ENCODE data around the gene TBC1D21. TPM values are rescaled to one million over a fixed set of nuclear protein-coding genes. Genes with fewer than 3 reads are reported as not detected.

TBC1D21 gene
- total and polyA plus RNA-seq, 10 of the 15 experiments (the other 5 are each of a cell fraction or from before 2014, with no cell fraction given): not detected

GRCh38 chr15:73889762-73890124 is 16.4 kb downstream of the TBC1D21 start:
- TF ChIP-seq POLR2AphosphoS5 (IDR thresholded peaks at IDR 0.05; ENCODE audit: low read length) (no peak), ZBED1 (IDR thresholded peaks at IDR 0.05; ENCODE audit: borderline replicate concordance) (no peak), NKRF (conservative IDR thresholded peaks at IDR 0.05) (no peak), NR2C1 (IDR thresholded peaks at IDR 0.05) (no peak), IRF4 (IDR thresholded peaks at IDR 0.05; ENCODE audit: low read depth, low read length) (no peak), GATAD2B (conservative IDR thresholded peaks at IDR 0.05; ENCODE audit: low read depth) (no peak), KLF5 (IDR thresholded peaks at IDR 0.05; ENCODE audit: partially characterized antibody) (no peak), SMAD1 (IDR thresholded peaks at IDR 0.05; ENCODE audit: low read depth, partially characterized antibody) (no peak), GABPA (IDR thresholded peaks at IDR 0.05; ENCODE audit: low read depth) (no peak), ATF2 (IDR thresholded peaks at IDR 0.05; ENCODE audit: low read length) (no peak), FOXM1 (IDR thresholded peaks at IDR 0.05; ENCODE audit: low read depth, low read length) (no peak)
- 0% methylated on average over 1 of the region's 1 CpG for WGBS (ENCODE audit: insufficient coverage, insufficient replicate concordance, low lambda C conversion rate, missing lambda C conversion rate)
- Histone ChIP-seq H3K4me3 (no peak overlapping the region), H2AFZ (ENCODE audit: control insufficient read depth, low read depth, low read length) (no peak overlapping the region), H3K4me2 (ENCODE audit: control insufficient read depth, insufficient read depth) (no peak overlapping the region), H4K20me1 (ENCODE audit: control insufficient read depth, insufficient read depth) (no peaks in the 10 kb centered on the region), H3K79me2 (ENCODE audit: control insufficient read depth, insufficient read depth, low read length) (no peaks in the 10 kb centered on the region), H3K36me3 (ENCODE audit: control insufficient read depth in 2 of 2, insufficient read depth in 2 of 2, low read length in 1 of 2) (no peaks in the 10 kb centered on the region), H3K27ac (ENCODE audit: control insufficient read depth, insufficient read depth) (no peak overlapping the region), H3K9ac (ENCODE audit: control insufficient read depth, insufficient read depth, low read length) (no peak overlapping the region), H3K27me3 (replicated peaks in 1 of 2; ENCODE audit: control insufficient read depth in 2 of 2, insufficient read depth in 2 of 2, low read length in 1 of 2) (no peaks in the 10 kb centered on the region; a peak in 1 of 4 replicates), H3K9me3 (replicated peaks; ENCODE audit: control insufficient read depth, insufficient read depth, low read length) (no peaks in the 10 kb centered on the region; the same call in 2 of the 3 replicates), H3K4me1 (ENCODE audit: control insufficient read depth, insufficient read depth, low read length) (no peaks in the 10 kb centered on the region)
- intact Hi-C loops (cut with micrococcal nuclease; ENCODE audit: unreplicated experiment) (no loop called here), in situ Hi-C loops (cut with MboI) (no loop called here)
- SMC1A ChIA-PET (ENCODE audit: uncharacterized antibody, unreplicated experiment): no interaction called here
- CTCF ChIA-PET: interaction anchor here (1.0 kb wide), 1 partner anchor 10 kb away, joined by 3 read pairs; no protein-coding TSS in a partner anchor
- DNase-seq (ENCODE audit: low read depth, low spot score): no peak
- FAIRE-seq: no peak
- POLR2A ChIA-PET: no interaction called here
- BruUV-seq (replicated peaks): no TSS peak
- RAD21 ChIA-PET (ENCODE audit: unreplicated experiment): no interaction called here
- ATAC-seq: no peak
